HepG2 (cell line): ENCODE results near the gene KIF23. TPM values are rescaled to one million over a fixed set of nuclear protein-coding genes. Genes with fewer than 3 reads are reported as not detected.

Source experiments
- ATAC-seq: fragments of 200-7000 bp; cut with Tn5 transposase; 3 replicates; pipeline ENCODE4 v1.9.1; 2020; ENCODE audit warnings: mild to moderate bottlenecking, moderate library complexity
- BruUV-seq: library from RNA; stranded (reverse); fragments of 400-500 nt; replicated peaks from 2 replicates; lab custom pipeline; 2021; lab: Mats Ljungman, UMichigan
- CTCF ChIA-PET: fragments of 300-600 bp; formaldehyde crosslinking; extraction: SDS; loops from one replicate; lab custom pipeline; 2021; ENCODE audit warnings: low total read pairs, inconsistent platforms, low intra/inter-chr PET ratio; lab: Yijun Ruan, JAX
- POLR2A ChIA-PET: fragments of 350-600 bp; sonication (Branson Sonifier 250); formaldehyde crosslinking; loops from one replicate; lab custom pipeline; 2020; ENCODE audit warnings: antibody characterized with exemption, inconsistent platforms; lab: Yijun Ruan, JAX
- DNase-seq: peaks from one replicate; pipeline ENCODE4 v3.0.0-alpha.2; 2015; ENCODE audit warnings: low spot score
- FAIRE-seq: peaks from 3 replicates; lab custom pipeline; 2011; peaks lifted over from hg19 to GRCh38; lab: Jason Lieb, UNC
- H2AFZ ChIP-seq: one replicate; pipeline ENCODE4 v1.6.1; 2011; ENCODE audit warnings: low read length, inconsistent platforms
- H3K27ac ChIP-seq: fragments of 300-600 bp; 3 replicates; pipeline ENCODE4 v1.8.0; 2011; ENCODE audit warnings: mixed run types, mild to moderate bottlenecking, mixed read lengths, low read length, inconsistent platforms; ENCODE audit not compliant: insufficient read depth; ENCODE audit errors: extremely low read length
- H3K27me3 ChIP-seq, 2 experiments: fragments of 200-600 bp in 1 of 2; 2 replicates in 1 of 2; 3 replicates in 1 of 2; pipeline versions ENCODE4 v1.6.0 to v1.8.0; 2011; ENCODE audit warnings: low read length in 2 of 2, mild to moderate bottlenecking in 2 of 2, moderate library complexity in 2 of 2, inconsistent platforms in 1 of 2; ENCODE audit not compliant: insufficient read depth in 2 of 2, control insufficient read depth in 1 of 2
- H3K36me3 ChIP-seq, 2 experiments: fragments of 200-600 bp in 1 of 2; replicated peaks in 1 of 2; 2 replicates in 1 of 2; 3 replicates in 1 of 2; pipeline versions ENCODE4 v1.5.1 to v1.8.0; 2011; ENCODE audit warnings: low read length in 2 of 2, inconsistent platforms in 1 of 2; ENCODE audit not compliant: insufficient read depth in 2 of 2, control insufficient read depth in 1 of 2
- H3K4me1 ChIP-seq: 2 replicates; pipeline ENCODE4 v1.5.1; 2012; ENCODE audit warnings: low read length, inconsistent platforms; ENCODE audit not compliant: insufficient read depth
- H3K4me2 ChIP-seq: 2 replicates; pipeline ENCODE4 v1.6.0; 2011; ENCODE audit warnings: low read depth, low read length, inconsistent platforms
- H3K4me3 ChIP-seq, 3 experiments: fragments of 200-600 bp in 1 of 3; sonication (generic), shearing (Covaris generic) in 1 of 3; replicated peaks in 1 of 3; 2 replicates each; pipeline ENCODE4 v1.5.1; 2011 to 2016; ENCODE audit warnings: low read length in 3 of 3, inconsistent platforms in 2 of 3, low read depth in 2 of 3, mild to moderate bottlenecking in 2 of 3, control low read depth in 1 of 3, mixed read lengths in 1 of 3; ENCODE audit not compliant: insufficient read depth in 1 of 3
- H3K79me2 ChIP-seq: one replicate; pipeline ENCODE4 v1.6.1; 2011; ENCODE audit warnings: low read length, inconsistent platforms; ENCODE audit not compliant: insufficient read depth
- H3K9ac ChIP-seq: 2 replicates; pipeline ENCODE4 v1.6.0; 2011; ENCODE audit warnings: mild to moderate bottlenecking, low read depth, low read length, inconsistent platforms; ENCODE audit not compliant: insufficient read depth
- H3K9me3 ChIP-seq: 2 replicates; pipeline ENCODE4 v1.5.1; 2012; ENCODE audit warnings: mild to moderate bottlenecking, low read length
- H4K20me1 ChIP-seq: 2 replicates; pipeline ENCODE4 v1.6.0; 2011; ENCODE audit warnings: inconsistent platforms, mild to moderate bottlenecking, low read length, moderate library complexity; ENCODE audit not compliant: insufficient read depth
- ATF4 ChIP-seq, 2 experiments: fragments of 450-650 bp in 1 of 2; sonication (generic) in 1 of 2; formaldehyde crosslinking; IDR thresholded peaks; 2 replicates each; pipeline versions ENCODE4 v1.5.0 to v1.8.0; 2020 to 2022; ENCODE audit warnings: mild to moderate bottlenecking in 1 of 2, missing genetic modification reagents in 1 of 2
- FOXC1 ChIP-seq: sonication (generic); formaldehyde crosslinking; IDR thresholded peaks from 2 replicates; pipeline ENCODE4 v1.8.0; 2022; ENCODE audit warnings: mild to moderate bottlenecking, missing genetic modification reagents, borderline replicate concordance
- TAF1 ChIP-seq: sonication (generic); formaldehyde crosslinking; IDR thresholded peaks from 2 replicates; pipeline ENCODE4 v1.4.0; 2020; ENCODE audit warnings: missing genetic modification reagents
- ZNF142 ChIP-seq: sonication (generic); formaldehyde crosslinking; IDR thresholded peaks from 2 replicates; pipeline ENCODE4 v1.4.0; 2020; ENCODE audit warnings: missing genetic modification reagents
- ZNF562 ChIP-seq: sonication (generic); formaldehyde crosslinking; IDR thresholded peaks from 2 replicates; pipeline ENCODE4 v1.8.0; 2022; ENCODE audit warnings: missing genetic modification reagents, borderline replicate concordance
- ZNF597 ChIP-seq: sonication (generic); formaldehyde crosslinking; IDR thresholded peaks from 2 replicates; pipeline ENCODE4 v1.5.0; 2020; ENCODE audit warnings: missing genetic modification reagents
- WGBS: methylation state at CpG from one replicate; pipeline ENCODE4 v1.1.6; 2017; ENCODE audit warnings: low lambda C conversion rate; 5-methylcytosine and 5-hydroxymethylcytosine counted together
- in situ Hi-C: cut with HindIII; loops from 2 replicates; pipeline ENCODE4 v1.10.0; 2017; ENCODE audit warnings: low pct_unique_long_range_greater_than_20kb; ENCODE audit not compliant: extremely low pct_ligation_motif_present
- intact Hi-C: fragments of 100-400 bp; cut with micrococcal nuclease; formaldehyde crosslinking; loops from one replicate; pipeline ENCODE4 v1.10.0; 2022; ENCODE audit not compliant: unreplicated experiment
- polyA plus RNA-seq, 8 experiments: library from polyadenylated mRNA; depleted of rRNA in 3 of 8; stranded (reverse) in 7 of 8; unstranded in 1 of 8; fragments of >200 nt; fragmentation: Illumina TruSeq in 4 of 8; extraction: Trizol in 4 of 8; gene quantifications; 2 replicates each; pipeline versions ENCODE4 v1.2.1 to v1.2.3, GENCODE V29; 2011 to 2016; ENCODE audit warnings: low read depth in 4 of 8, missing spikeins in 1 of 8, mixed read lengths in 1 of 8; ENCODE audit not compliant: insufficient read depth in 1 of 8
- total RNA-seq, 5 experiments: library from RNA; depleted of rRNA; stranded (reverse); fragments of >200 nt; fragmentation: Illumina TruSeq; extraction: Trizol; gene quantifications; 2 replicates each; pipeline ENCODE4 v1.2.3, GENCODE V29; 2016; ENCODE audit warnings: low read depth in 1 of 5

The KIF23 gene
- total and polyA plus RNA-seq, 2 of the 13 experiments (the other 11 are each of a cell fraction or from before 2014, with no cell fraction given): 11.3 to 38.1 TPM

GRCh38 chr15:69474846-69475455 lies 60.8 kb downstream of the KIF23 start:
- intact Hi-C loops: loop anchor here (1.0 kb wide), 1 partner anchor 1013 kb away; no protein-coding TSS in a partner anchor
- FAIRE-seq (no peak), DNase-seq (no peak), ATAC-seq (peak; percentile 67)
- H3K9ac ChIP-seq: no peak overlapping the region
- ChIA-PET CTCF (interaction anchor here (0.8 to 1.2 kb wide), 3 partner anchors 888 to 1013 kb away, joined by 4 to 7 read pairs (median 4); no protein-coding TSS in a partner anchor), POLR2A (no interaction called here)
- WGBS: 10% methylated on average over 4 of the region's 7 CpGs
- H3K4me2 ChIP-seq: no peak overlapping the region
- H4K20me1 ChIP-seq: no peaks in the 10 kb centered on the region; the same call in 1 of the 2 replicates
- TF ChIP-seq ZNF562 (CRISPR knock-in tag) (no peak), ATF4 (CRISPR knock-in tag; IDR thresholded peaks at IDR 0.05) (no peak), ZNF142 (CRISPR knock-in tag) (no peak), ZNF597 (CRISPR knock-in tag) (no peak), FOXC1 (CRISPR knock-in tag) (no peak), TAF1 (CRISPR knock-in tag) (no peak)
- H3K27ac ChIP-seq: no peak overlapping the region
- in situ Hi-C loops: loop anchor here (5.0 to 25.0 kb wide), 4 partner anchors 612 to 1012 kb away; partner anchors contain the start of genes ANP32A and TLE3
- no peaks in the 10 kb centered on the region for H3K79me2 ChIP-seq
- H3K36me3 ChIP-seq: no peaks in the 10 kb centered on the region
- H3K4me3 ChIP-seq: no peak overlapping the region
- H3K4me1 ChIP-seq: no peaks in the 10 kb centered on the region
- H3K9me3 ChIP-seq: no peaks in the 10 kb centered on the region
- BruUV-seq: no TSS peak
- H3K27me3 ChIP-seq: peaks cover 1 to 43% of the 10 kb centered on the region in 2 experiments
- no peak overlapping the region for H2AFZ ChIP-seq
